ENCODE data around the gene DNMT3A. TPM values are rescaled to one million over a fixed set of nuclear protein-coding genes. Genes with fewer than 3 reads are reported as not detected.

Gene DNMT3A
- total and polyA plus RNA-seq, 2 donors (not counting 1 experiment from before 2014, with no cell fraction given) = 8.9 to 24.5 TPM

GRCh38 chr2:25330937-25331336 lies 10.8 kb downstream of the DNMT3A start:
- no peak overlapping the region for H3K27ac Mint-ChIP-seq
- peaks cover 36% of the 10 kb centered on the region for H3K4me1 Mint-ChIP-seq
- H3K9me3 ChIP-seq (ENCODE audit: control extremely low read depth in 1 of 3, control insufficient read depth in 2 of 3, insufficient read depth in 1 of 3, low read length in 2 of 3) = peaks cover 1 to 19% (median 15%) of the 10 kb centered on the region in 3 donors

GRCh38 chr2:25330273-25330672 lies 11.5 kb downstream of the DNMT3A start:
- H4K20me1 ChIP-seq (ENCODE audit: control insufficient read depth, insufficient read depth, low read length, poor library complexity, severe bottlenecking) = peaks cover 63% of the 10 kb centered on the region
- H3K27me3 Mint-ChIP-seq = no peaks in the 10 kb centered on the region
- peaks cover 0 to 7% (median 4%) of the 10 kb centered on the region in 4 experiments for H3K27me3 ChIP-seq (replicated peaks in 1 of 4; ENCODE audit: control extremely low read depth in 1 of 4, control insufficient read depth in 3 of 4, insufficient read depth in 4 of 4, low read length in 3 of 4)
- no peak overlapping the region for H3K4me2 ChIP-seq (replicated peaks; ENCODE audit: low read depth, low read length, poor library complexity, severe bottlenecking)
- no peak overlapping the region for H3K4me3 Mint-ChIP-seq
- 96% methylated on average over 10 of the region's 10 CpGs for WGBS (ENCODE audit: insufficient coverage)
- intact Hi-C loops (cut with micrococcal nuclease) = no loop called here
- peaks cover 14 to 16% of the 10 kb centered on the region in 2 donors for H3K4me1 ChIP-seq (ENCODE audit: control insufficient read depth in 2 of 2, insufficient read depth in 2 of 2, low read length in 2 of 2)
- peaks cover 1 to 19% (median 15%) of the 10 kb centered on the region in 3 donors for H3K9me3 ChIP-seq (ENCODE audit: control extremely low read depth in 1 of 3, control insufficient read depth in 2 of 3, insufficient read depth in 1 of 3, low read length in 2 of 3)
- H3K27ac ChIP-seq (ENCODE audit: low read length in 2 of 2) = no peak overlapping the region
- H2AFZ ChIP-seq (ENCODE audit: insufficient read depth, low read depth, low read length, poor library complexity, severe bottlenecking) = no peak overlapping the region
- ChIA-PET POLR2A (no interaction called here), CTCF (interaction anchor here (0.6 to 1.1 kb wide), 2 partner anchors 32 to 237 kb away, joined by 3 read pairs; no protein-coding TSS in a partner anchor)
- DNase-seq (no peak), ATAC-seq (ENCODE audit: low read depth) (no peak)
- H3K27ac Mint-ChIP-seq = no peak overlapping the region
- H3K36me3 ChIP-seq (replicated peaks in 1 of 2; ENCODE audit: control extremely low read depth in 1 of 2, control insufficient read depth in 1 of 2, extremely low read depth in 1 of 2, insufficient read depth in 2 of 2, low read length in 1 of 2) = peaks cover 0 to 2% of the 10 kb centered on the region in 2 experiments
- peaks cover 5% of the 10 kb centered on the region for H3K9me3 Mint-ChIP-seq (ENCODE audit: insufficient read depth)
- peaks cover 31% of the 10 kb centered on the region for H3K4me1 Mint-ChIP-seq
- no peak for TF ChIP-seq EZH2 (IDR thresholded peaks at IDR 0.05; ENCODE audit: borderline replicate concordance, insufficient read depth, low read depth, low read length, poor library complexity, severe bottlenecking)
- TF ChIP-seq, protein P1, sequence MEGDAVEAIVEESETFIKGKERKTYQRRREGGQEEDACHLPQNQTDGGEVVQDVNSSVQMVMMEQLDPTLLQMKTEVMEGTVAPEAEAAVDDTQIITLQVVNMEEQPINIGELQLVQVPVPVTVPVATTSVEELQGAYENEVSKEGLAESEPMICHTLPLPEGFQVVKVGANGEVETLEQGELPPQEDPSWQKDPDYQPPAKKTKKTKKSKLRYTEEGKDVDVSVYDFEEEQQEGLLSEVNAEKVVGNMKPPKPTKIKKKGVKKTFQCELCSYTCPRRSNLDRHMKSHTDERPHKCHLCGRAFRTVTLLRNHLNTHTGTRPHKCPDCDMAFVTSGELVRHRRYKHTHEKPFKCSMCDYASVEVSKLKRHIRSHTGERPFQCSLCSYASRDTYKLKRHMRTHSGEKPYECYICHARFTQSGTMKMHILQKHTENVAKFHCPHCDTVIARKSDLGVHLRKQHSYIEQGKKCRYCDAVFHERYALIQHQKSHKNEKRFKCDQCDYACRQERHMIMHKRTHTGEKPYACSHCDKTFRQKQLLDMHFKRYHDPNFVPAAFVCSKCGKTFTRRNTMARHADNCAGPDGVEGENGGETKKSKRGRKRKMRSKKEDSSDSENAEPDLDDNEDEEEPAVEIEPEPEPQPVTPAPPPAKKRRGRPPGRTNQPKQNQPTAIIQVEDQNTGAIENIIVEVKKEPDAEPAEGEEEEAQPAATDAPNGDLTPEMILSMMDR (IDR thresholded peaks at IDR 0.05) = no peak
- H3K79me2 ChIP-seq (ENCODE audit: control insufficient read depth, insufficient read depth, low read length) = peaks cover 77% of the 10 kb centered on the region
- H3K4me3 ChIP-seq (ENCODE audit: control extremely low read depth in 1 of 5, extremely low read depth in 1 of 5, insufficient read depth in 1 of 5, low read depth in 2 of 5, low read length in 4 of 5) = no peak overlapping the region
- H3K9ac ChIP-seq (ENCODE audit: low read length) = no peak overlapping the region

More at GRCh38 chr2:25330937-25331336, 10.8 kb downstream of the DNMT3A start:
- CTCF ChIA-PET = interaction anchor here (1.1 to 1.3 kb wide), 2 partner anchors 11 to 31 kb away, joined by 3 to 4 read pairs; partner anchors contain the start of gene DNMT3A
- no peak overlapping the region for H3K4me2 ChIP-seq (replicated peaks; ENCODE audit: low read depth, low read length, poor library complexity, severe bottlenecking)
- POLR2A ChIA-PET = no interaction called here
- Mint-ChIP-seq H3K9me3 (ENCODE audit: insufficient read depth) (peaks cover 5% of the 10 kb centered on the region), H3K4me3 (no peak overlapping the region), H3K27me3 (no peaks in the 10 kb centered on the region)
- no peak overlapping the region for H3K27ac ChIP-seq (ENCODE audit: low read length in 2 of 2)
- TF ChIP-seq EZH2 (IDR thresholded peaks at IDR 0.05; ENCODE audit: borderline replicate concordance, insufficient read depth, low read depth, low read length, poor library complexity, severe bottlenecking) = no peak
- TF ChIP-seq, protein P1 (IDR thresholded peaks at IDR 0.05) = no peak
- peaks cover 14 to 19% of the 10 kb centered on the region in 2 donors for H3K4me1 ChIP-seq (ENCODE audit: control insufficient read depth in 2 of 2, insufficient read depth in 2 of 2, low read length in 2 of 2)
- WGBS (ENCODE audit: insufficient coverage) = 100% methylated on average over 2 of the region's 4 CpGs
- H3K79me2 ChIP-seq (ENCODE audit: control insufficient read depth, insufficient read depth, low read length) = peaks cover 79% of the 10 kb centered on the region
- H4K20me1 ChIP-seq (ENCODE audit: control insufficient read depth, insufficient read depth, low read length, poor library complexity, severe bottlenecking) = peaks cover 62% of the 10 kb centered on the region
- ATAC-seq (ENCODE audit: low read depth) (no peak), DNase-seq (no peak)
- H3K9ac ChIP-seq (ENCODE audit: low read length) = no peak overlapping the region
- intact Hi-C loops (cut with micrococcal nuclease) = no loop called here
- no peak overlapping the region for H3K4me3 ChIP-seq (ENCODE audit: control extremely low read depth in 1 of 5, extremely low read depth in 1 of 5, insufficient read depth in 1 of 5, low read depth in 2 of 5, low read length in 4 of 5)
- no peak overlapping the region for H2AFZ ChIP-seq (ENCODE audit: insufficient read depth, low read depth, low read length, poor library complexity, severe bottlenecking)
- H3K27me3 ChIP-seq (replicated peaks in 1 of 4; ENCODE audit: control extremely low read depth in 1 of 4, control insufficient read depth in 3 of 4, insufficient read depth in 4 of 4, low read length in 3 of 4) = peaks cover 0 to 7% (median 4%) of the 10 kb centered on the region in 4 experiments
- peaks cover 0 to 2% of the 10 kb centered on the region in 2 experiments for H3K36me3 ChIP-seq (replicated peaks in 1 of 2; ENCODE audit: control extremely low read depth in 1 of 2, control insufficient read depth in 1 of 2, extremely low read depth in 1 of 2, insufficient read depth in 2 of 2, low read length in 1 of 2)

Measured in B cell (primary cell).